Right cardiac atrium (tissue), 5 donors: Measurements from ENCODE around the gene SENP6. TPM values are rescaled to one million over a fixed set of nuclear protein-coding genes. Genes with fewer than 3 reads are reported as not detected.

ENCODE experiments used
- ATAC-seq, 2 donors: fragments of 200-7000 bp; cut with Tn5 transposase; one replicate each; pipeline versions ENCODE4 v1.8.0 to v1.9.1; 2020; ENCODE audit warnings: moderate library complexity in 2 of 2, mild to moderate bottlenecking in 1 of 2
- DNase-seq, 3 donors: peaks; one replicate each; pipeline ENCODE4 v3.0.0-alpha.2; 2020
- H3K27ac ChIP-seq: one replicate; pipeline ENCODE4 v1.5.1; 2013; ENCODE audit warnings: mild to moderate bottlenecking, low read length, control low read depth, moderate library complexity
- H3K27me3 ChIP-seq: one replicate; pipeline ENCODE4 v1.6.1; 2013; ENCODE audit not compliant: control insufficient read depth, insufficient read depth
- H3K4me1 ChIP-seq: one replicate; pipeline ENCODE4 v1.6.1; 2013; ENCODE audit warnings: low read length; ENCODE audit not compliant: control insufficient read depth, insufficient read depth
- H3K4me3 ChIP-seq: one replicate; pipeline ENCODE4 v1.5.1; 2013; ENCODE audit warnings: low read length, control low read depth
- H3K9me3 ChIP-seq: one replicate; pipeline ENCODE4 v1.6.1; 2013; ENCODE audit warnings: low read length; ENCODE audit not compliant: control insufficient read depth
- WGBS: extraction: QIAGEN DNeasy Blood & Tissue Kit; methylation state at CpG from one replicate; pipeline ENCODE4 v1.1.7; 2013; 5-methylcytosine and 5-hydroxymethylcytosine counted together
- intact Hi-C, 4 donors: fragments of 100-400 bp; cut with DNase I; formaldehyde crosslinking; loops; one replicate each; pipeline versions ENCODE4 v1.11.0 to v1.14.0; 2022 to 2023
- polyA plus RNA-seq: library from polyadenylated mRNA; stranded (reverse); fragments of 200-250 nt; gene quantifications from one replicate; pipeline ENCODE4 v1.2.3, GENCODE V29; 2013
- total RNA-seq, 4 donors: library from RNA; stranded (reverse); fragmentation: NEBNext Ultra II Directional; extraction: Animal tissue kit (Norgen Biotek cat#: 25700); gene quantifications; one replicate each; pipeline ENCODE4 v1.2.1, GENCODE V29; 2021
- donor health status: healthy with polysubstance abuse.
- donor health status: DM: no; HTN: yes; CAD: no.
- donor health status: DM: no; HTN: no; CAD: no.
- donor health status: DM: no; HTN: yes; CAD: no; lungs with severe emphysema.
- donor health status: DM: yes; HTN: yes; CAD: no.

SENP6 gene
- total and polyA plus RNA-seq, 5 donors, result 23.0 to 76.5 (median 63.3) TPM

DNA sequence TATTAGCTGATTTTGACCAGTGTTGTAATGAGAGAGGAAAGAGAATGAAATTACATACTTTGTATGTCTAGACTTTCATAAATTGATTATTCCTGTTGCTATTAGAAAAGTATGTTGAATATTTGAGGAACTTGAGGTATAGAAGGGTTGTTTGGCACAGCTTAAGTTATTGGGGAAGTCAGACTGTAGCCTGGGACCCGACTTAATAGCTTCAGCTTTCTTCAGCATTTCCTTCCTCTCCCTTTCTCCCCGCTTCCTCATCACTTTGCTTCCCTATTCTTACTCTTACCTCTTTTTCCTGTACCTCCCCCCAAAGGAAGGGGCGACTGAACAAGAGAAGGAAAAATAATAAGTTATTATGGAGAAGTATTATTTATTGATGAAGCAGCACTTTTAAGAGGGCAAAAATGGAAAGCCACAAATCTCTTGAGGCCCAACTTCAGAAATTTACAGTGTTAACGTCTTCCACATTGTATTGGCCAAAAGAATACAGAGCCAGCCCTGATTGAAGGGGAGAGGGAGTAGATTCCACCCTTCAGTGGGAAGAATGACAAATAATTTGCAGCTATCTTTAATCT is 7.4 kb downstream of the SENP6 start:
- peak in 1 of 2 donors; percentile 30 for ATAC-seq
- intact Hi-C loops, result no loop called here

GRCh38 chr6:75609639-75610590 is 8.2 kb downstream of the SENP6 start:
- no peaks in the 10 kb centered on the region for H3K9me3 ChIP-seq
- H3K4me3 ChIP-seq, result no peak overlapping the region
- no peaks in the 10 kb centered on the region for H3K27me3 ChIP-seq
- intact Hi-C loops, result no loop called here
- no peak overlapping the region for H3K27ac ChIP-seq
- peaks cover 6% of the 10 kb centered on the region for H3K4me1 ChIP-seq
- DNase-seq, result no peak
- no peak for ATAC-seq
- 93% methylated on average over 6 of the region's 6 CpGs for WGBS

More for the DNA sequence above, 7.4 kb downstream of the SENP6 start:
- no peak for DNase-seq
- peak overlapping the region; percentile 13 for H3K27ac ChIP-seq
- H3K27me3 ChIP-seq, result no peaks in the 10 kb centered on the region
- peaks cover 4% of the 10 kb centered on the region for H3K4me1 ChIP-seq
- no peak overlapping the region for H3K4me3 ChIP-seq
- 42% methylated on average over 4 of the region's 4 CpGs for WGBS
- H3K9me3 ChIP-seq, result no peaks in the 10 kb centered on the region

DNA sequence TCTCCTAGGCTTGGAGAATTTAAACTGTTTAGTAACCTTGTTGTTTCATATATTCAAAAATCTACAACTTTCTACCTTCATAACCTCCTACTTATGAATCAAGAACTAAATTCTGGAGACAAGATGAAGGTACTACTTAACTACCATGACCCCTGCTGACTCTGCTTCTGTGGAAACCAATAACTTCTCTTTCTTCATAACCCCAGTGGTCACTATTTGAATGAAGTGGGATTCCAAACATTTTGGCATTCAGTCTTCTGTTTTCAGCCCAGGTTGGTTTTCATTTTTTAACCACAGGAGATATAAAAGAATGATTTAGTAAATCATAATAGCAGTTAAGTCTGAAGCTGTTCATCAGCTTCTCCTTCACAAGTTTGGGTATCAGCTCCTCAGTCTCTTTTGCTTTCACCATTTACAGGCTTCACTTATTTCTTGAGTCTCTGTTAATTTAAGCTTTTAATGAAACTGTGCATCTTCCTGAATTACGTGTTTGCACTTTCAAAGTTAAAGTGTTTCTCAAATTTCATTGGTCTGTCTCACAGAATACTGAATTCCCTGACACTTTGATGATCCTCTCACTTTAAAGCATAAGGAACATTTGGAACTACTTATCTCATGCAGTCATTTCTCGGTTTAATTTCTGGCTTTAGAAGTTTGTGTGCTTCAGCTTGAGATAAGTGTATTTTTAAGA is 9.5 kb downstream of the SENP6 start:
- ATAC-seq, result no peak
- intact Hi-C loops, result no loop called here
- Histone ChIP-seq H3K27ac (no peak overlapping the region), H3K9me3 (no peaks in the 10 kb centered on the region), H3K4me3 (no peak overlapping the region), H3K27me3 (no peaks in the 10 kb centered on the region), H3K4me1 (peaks cover 8% of the 10 kb centered on the region)
- 35% methylated on average over 2 of the region's 2 CpGs for WGBS
- no peak for DNase-seq

DNA sequence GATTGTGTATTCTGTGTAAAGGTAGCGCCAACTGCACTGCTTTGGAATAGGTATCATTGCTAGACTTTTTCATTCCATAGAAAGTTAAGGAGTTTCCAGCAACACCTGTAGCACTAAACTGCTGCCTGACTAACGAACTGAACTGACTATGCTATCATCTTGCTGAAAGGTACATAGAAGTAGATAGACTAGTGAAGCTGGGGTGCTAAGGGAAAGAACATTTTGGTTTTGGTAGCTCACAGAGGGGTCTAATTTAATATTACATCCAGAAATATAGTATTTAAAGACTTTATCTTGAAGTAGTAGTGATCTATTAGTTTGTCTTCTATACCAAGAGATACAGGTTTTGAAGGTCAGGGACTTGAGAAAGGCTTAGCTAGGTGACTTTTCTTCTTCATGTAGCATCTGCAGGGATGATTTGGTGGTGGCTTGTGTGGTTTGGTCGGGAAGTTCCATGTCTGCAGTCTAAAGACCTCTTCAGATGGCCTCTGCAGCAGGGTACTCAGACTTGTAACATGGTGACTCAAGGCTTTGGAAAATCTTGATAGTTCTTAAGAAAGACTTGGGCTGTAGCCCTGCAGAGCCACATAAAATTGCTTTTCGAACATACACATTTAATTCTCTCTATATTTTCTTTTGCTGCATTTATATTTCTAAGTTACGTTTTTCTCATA is 10.2 kb downstream of the SENP6 start:
- H3K4me3 ChIP-seq, result no peak overlapping the region
- no peaks in the 10 kb centered on the region for H3K27me3 ChIP-seq
- ATAC-seq, result peak in 1 of 2 donors; percentile 31
- no peak overlapping the region for H3K27ac ChIP-seq
- no peaks in the 10 kb centered on the region for H3K9me3 ChIP-seq
- DNase-seq, result no peak
- 83% methylated on average over 5 of the region's 5 CpGs for WGBS
- peaks cover 8% of the 10 kb centered on the region for H3K4me1 ChIP-seq
- intact Hi-C loops, result no loop called here

- Histone ChIP-seq H3K9me3 (no peaks in the 10 kb centered on the region), H3K4me3 (no peak overlapping the region), H3K27me3 (no peaks in the 10 kb centered on the region), H3K27ac (no peak overlapping the region), H3K4me1 (peaks cover 8% of the 10 kb centered on the region)
- no peak for DNase-seq
- ATAC-seq, result peak in 1 of 2 donors; percentile 18
- 77% methylated on average over 3 of the region's 3 CpGs for WGBS
- intact Hi-C loops, result no loop called here
These were observed 10.8 kb downstream of the SENP6 start for GRCh38 chr6:75612434-75612833.

GRCh38 chr6:75613056-75613501 is 11.4 kb downstream of the SENP6 start:
- Histone ChIP-seq H3K9me3 (no peaks in the 10 kb centered on the region), H3K27ac (no peak overlapping the region), H3K4me1 (peaks cover 8% of the 10 kb centered on the region), H3K4me3 (no peak overlapping the region), H3K27me3 (no peaks in the 10 kb centered on the region)
- intact Hi-C loops, result no loop called here
- no peak for DNase-seq
- ATAC-seq, result peak in 1 of 2 donors; percentile 42
- WGBS, result 39% methylated on average over 4 of the region's 4 CpGs

- 95% methylated on average over 1 of the region's 1 CpG for WGBS
- no peak overlapping the region for H3K27ac ChIP-seq
- no peak for ATAC-seq
These were observed 16.8 kb downstream of the SENP6 start for GRCh38 chr6:75618437-75618836.

GRCh38 chr6:75619230-75619899 is 17.7 kb downstream of the SENP6 start:
- peak overlapping the region; percentile 10 for H3K4me3 ChIP-seq
- H3K4me1 ChIP-seq, result peaks cover 10% of the 10 kb centered on the region
- ATAC-seq, result peak; percentile 47 to 49

More at GRCh38 chr6:75618437-75618836, 16.8 kb downstream of the SENP6 start:
- H3K27me3 ChIP-seq, result no peaks in the 10 kb centered on the region
- intact Hi-C loops, result no loop called here
- H3K9me3 ChIP-seq, result no peaks in the 10 kb centered on the region
- peaks cover 10% of the 10 kb centered on the region for H3K4me1 ChIP-seq
- no peak for DNase-seq
- no peak overlapping the region for H3K4me3 ChIP-seq

GRCh38 chr6:75620381-75621304 is 19.0 kb downstream of the SENP6 start:
- H3K9me3 ChIP-seq, result no peaks in the 10 kb centered on the region
- H3K4me3 ChIP-seq, result no peak overlapping the region
- DNase-seq (no peak), ATAC-seq (peak; percentile 60 to 73)
- 61% methylated on average over 7 of the region's 7 CpGs for WGBS
- H3K4me1 ChIP-seq, result peaks cover 6% of the 10 kb centered on the region
- H3K27me3 ChIP-seq, result no peaks in the 10 kb centered on the region
- H3K27ac ChIP-seq, result no peak overlapping the region
- intact Hi-C loops, result no loop called here

More at GRCh38 chr6:75619230-75619899, 17.7 kb downstream of the SENP6 start:
- Histone ChIP-seq H3K27me3 (no peaks in the 10 kb centered on the region), H3K27ac (peak overlapping the region; percentile 95), H3K9me3 (no peaks in the 10 kb centered on the region)
- DNase-seq, result no peak
- intact Hi-C loops, result no loop called here
- 39% methylated on average over 5 of the region's 5 CpGs for WGBS
